ENCODE data around the gene PAPLN.

- TF ChIP-seq CTCF (conservative IDR thresholded peaks at IDR 0.05; ENCODE audit: low read depth, low read length) (no peak), EZH2 (IDR thresholded peaks at IDR 0.05; ENCODE audit: borderline replicate concordance, low read depth, low read length, poor library complexity, severe bottlenecking) (no peak)
Observed at GRCh38 chr14:73289308-73289707, 52.0 kb downstream of the PAPLN start.
